ENCODE results near the gene MMP23B.
"Not testable (repeated sequence)": the region's sequence is repeated elsewhere in the genome, so short reads cannot be mapped to it uniquely, and the experiment has no call there.

MMP23B gene

DNA sequence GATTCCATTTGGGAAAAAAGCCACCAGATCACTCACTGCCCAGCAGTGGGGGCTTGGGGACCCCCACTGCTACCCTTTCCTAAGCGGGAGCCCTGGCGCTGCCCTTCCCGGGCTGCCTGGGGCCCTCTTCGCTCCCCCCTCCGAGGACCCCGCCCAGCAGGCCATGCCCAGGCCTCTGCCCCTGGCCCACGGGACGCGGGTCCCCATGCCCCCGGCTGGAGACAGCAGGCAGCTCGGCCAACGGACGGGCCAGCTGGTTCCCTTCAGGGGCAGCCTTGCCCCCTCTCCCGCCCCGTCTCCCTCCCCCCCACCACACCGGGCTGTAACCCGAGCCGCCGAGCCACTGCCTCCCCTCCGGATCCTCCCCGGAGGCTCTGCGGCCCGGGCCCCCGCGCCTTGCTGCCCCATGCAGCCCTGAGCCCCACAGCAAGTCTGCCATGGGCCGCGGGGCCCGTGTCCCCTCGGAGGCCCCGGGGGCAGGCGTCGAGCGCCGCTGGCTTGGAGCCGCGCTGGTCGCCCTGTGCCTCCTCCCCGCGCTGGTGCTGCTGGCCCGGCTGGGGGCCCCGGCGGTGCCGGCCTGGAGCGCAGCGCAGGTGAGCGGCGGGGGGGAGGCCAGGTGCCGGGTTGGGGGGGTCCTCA is at the start of gene MMP23B:
Gene MMP23B, plus strand, starts transcription at position 392 of the 639 bp plus-strand sequence. Its CDS starts 46 bp downstream, at position 438.
- DNase-seq: no peak

DNA sequence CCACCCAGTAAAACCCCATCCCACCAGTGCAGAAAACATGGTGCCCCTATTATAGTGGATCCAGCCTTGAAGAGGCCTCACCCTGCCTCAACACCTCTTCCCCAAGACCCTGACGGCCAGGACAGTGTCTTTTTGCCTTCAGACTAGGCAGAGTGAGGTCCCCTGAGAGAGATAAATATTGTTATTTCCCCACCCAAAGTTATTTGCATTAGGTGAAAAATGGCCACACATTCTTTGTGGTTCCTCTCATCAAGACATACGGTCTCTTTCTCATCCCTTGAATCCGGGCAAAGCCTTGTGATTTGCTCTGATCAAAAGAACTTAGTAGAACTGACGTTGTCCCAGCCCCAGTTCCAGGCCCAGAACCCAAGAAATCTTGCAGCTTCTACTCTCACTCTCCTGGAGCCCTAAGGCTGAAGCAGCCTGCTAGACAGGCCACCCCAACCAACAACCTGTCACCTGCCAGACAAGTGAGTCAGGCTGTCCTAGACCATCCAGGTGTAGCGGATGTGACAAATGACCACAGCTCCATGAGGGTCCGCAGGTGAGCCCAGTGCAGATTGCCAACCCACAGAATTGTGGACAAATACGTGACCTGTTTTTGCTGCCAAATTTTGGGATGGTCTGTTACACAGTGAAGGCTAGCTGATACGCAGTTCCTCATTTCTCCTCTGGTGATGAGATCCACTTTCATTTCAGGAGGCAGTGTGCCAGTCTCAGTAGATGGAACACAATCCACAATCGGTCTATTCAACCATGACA is 49.2 kb upstream of the MMP23B start:
- DNase-seq: no peak

DNA sequence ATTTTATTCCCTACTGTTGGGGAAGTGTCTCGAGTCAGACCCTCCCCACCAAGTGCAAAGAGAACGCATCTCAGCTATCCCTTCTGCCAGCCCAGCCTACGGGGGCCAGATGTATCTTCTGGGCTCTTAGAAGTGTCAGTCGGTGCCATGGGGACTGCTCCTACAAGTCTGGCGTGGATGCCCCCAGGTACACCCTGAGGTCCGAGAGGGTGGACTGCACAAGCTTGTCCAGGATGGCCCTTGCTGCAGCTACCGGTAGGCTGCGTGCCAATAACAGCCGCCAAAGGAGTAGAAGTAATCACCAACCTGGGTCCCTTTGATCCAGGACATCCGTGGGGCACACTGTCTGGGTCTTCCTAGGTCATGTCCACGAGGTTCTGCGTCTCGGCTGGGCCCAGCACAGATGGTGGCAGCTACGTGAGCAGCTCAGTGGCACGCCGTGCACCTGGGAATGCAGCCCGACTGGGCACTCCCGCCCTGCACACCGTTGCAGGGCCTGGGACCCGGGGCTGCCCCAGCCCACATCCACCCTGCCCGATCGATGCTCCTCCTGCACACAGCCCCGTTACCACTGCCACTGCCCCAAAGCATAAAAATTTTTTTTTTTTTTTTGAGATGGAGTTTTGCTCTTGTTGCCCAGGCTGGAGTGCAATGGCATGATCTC is 48.5 kb upstream of the MMP23B start:
- DNase-seq: no peak

DNA sequence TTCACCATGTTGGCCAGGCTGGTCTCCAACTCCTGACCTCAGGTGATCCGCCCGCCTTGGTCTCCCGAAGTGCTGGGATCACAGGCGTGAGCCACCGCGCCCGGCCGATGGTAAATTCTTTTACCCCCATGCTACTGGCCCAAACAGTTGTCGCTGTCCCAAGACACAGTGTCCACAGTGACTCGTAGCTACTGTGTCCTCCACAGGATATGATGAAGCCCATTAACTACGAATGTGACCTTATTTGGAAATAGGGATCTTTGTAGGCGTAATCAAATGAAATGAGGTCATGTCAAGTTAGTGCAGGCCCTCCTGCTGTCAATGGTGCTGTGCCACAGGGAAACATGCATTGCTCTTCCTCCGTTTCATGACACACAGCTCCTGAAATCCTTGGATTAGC is 40.5 kb upstream of the MMP23B start:
- DNase-seq: peak; percentile 67

DNA sequence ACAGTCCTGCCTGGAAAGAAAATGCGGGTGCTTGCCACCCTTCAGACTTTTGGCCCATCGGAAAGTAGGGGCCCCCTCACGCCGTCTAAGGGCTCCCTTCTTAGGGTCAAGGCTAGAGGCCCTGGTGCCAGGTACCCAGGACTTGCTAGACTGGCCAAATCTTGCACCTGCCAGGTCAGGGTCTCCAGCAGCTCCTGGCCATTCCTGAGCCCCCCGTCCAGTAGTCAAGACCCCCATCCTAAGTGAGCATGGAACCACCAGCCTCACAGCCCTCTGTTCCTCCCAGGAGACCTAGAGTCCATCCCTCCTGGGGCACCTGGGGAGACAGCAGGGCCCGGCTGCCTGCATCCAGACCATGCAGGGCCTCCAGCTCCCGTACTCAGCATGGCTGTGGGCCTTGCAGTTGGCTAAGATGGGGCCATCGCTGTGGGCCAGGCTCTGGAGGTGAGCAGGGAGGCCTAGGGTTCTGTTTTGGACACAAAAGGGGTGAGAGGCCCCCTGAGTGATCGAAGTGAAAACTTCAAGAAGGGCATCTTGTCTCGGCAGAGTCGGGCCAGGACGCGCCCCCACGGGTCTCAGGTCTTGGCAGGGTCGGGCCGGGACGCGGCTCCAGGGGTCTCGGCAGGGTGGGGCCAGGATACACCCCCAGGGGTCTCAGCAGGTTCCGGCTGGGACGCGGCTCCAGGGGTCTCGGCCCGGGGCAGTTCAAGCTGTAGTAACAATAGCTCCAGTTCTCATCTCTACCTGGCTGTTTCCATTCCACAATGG is 38.0 kb upstream of the MMP23B start:
- DNase-seq: no peak

GRCh38 chr1:1594602-1595260 is 37.2 kb upstream of the MMP23B start:
- DNase-seq: no peak

DNA sequence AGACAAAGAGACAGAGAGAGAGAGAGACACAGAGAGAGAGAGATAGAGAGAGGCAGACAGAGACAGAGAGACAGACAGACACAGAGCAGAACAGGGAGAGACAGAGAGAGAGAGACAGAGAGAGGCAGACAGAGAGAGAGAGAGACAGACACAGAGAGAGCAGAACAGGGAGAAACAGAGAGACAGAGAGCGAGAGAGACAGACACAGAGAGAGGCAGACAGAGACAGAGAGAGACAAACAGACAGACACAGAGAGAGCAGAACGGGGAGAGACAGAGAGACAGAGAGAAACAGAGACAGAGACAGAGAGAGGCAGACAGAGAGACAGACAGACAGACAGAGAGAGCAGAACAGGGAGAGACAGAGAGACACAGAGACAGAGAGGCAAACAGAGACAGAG is 36.6 kb upstream of the MMP23B start:
- DNase-seq: not testable (repeated sequence)

DNA sequence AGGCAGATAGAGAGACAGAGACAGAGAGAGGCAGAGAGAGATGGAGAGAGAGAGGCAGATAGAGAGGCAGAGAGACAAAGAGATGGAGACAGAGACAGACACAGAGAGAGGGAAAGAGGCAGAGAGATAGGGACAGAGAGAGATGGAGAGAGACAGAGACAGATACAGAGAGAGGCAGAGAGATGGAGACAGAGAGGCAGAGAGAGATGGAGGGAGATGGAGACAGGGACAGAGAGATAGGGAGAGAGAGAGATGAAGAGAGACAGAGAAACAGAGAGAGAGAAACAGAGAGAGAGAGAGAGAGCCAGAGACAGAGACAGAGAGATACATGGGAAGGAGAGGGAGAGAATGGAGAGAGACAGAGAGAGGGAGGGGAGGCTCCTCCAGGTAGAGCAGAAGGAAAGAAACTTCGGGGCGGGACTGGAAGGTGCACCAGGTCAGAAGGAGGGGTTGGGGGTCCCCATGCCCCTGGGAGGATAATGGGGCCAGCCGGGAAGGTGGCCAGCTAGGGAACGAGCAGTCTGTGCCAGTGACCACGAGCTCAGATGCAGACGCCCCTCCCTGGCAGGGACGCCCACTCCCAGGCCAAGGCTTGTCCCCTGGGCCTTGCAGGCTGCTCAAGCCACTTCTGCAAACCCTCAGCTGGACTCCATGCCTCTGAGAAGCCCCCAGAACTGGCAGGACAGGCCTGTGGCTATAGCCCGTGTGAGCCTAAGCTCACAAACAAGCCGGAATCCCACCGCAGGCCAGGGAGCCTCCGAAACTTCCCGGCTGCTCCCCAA is 35.3 kb upstream of the MMP23B start:
- DNase-seq: no peak

GRCh38 chr1:1597275-1597930 is 34.6 kb upstream of the MMP23B start:
- no peak for DNase-seq

DNA sequence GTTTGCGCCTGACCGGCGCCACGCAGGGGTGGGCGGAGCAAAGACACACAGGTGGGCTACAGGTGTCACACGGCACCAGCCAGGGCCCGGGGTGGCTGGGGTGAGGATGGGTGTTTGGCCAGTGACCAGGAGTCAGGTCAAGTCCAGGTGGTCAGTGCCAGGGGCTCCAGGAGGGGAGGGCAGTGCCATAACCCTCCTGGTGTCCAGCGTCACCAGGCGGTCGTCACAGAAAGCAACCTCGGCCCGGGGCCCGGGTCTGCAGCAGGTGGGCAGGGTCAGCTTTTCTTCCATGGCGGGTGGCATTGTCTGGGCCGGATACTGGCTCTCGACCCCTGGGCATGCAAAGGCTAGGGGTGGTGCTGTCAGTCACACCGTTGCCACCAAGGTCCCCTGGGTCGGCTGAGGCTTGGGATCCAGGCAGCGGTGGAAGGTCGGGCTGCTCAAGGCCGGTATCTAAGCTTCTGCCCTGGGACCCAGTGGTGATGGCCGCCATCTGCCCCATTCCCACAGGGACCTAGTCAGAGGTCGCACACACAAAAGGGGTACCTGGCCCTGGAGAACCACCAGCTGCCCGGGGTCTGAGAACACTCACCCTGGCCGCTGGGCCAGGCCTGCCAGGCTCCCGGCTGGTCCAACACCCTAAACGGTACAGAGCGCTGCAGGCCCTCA is 33.8 kb upstream of the MMP23B start:
- DNase-seq: no peak

DNA sequence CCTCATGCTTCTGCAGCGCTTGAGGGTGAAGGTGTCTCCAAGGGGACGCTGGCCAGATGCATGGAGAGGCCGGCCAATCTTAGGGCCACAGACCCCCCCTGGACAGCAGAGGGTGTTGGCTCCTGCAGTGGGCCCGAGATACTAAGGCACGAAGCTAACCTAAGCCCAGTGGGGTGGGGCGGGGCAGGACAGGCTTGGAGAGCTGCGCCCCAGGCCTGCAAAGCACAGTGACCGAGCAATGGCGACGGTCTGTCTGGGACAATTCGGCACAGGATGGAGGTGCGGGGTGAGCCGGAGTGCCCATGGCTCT is 33.3 kb upstream of the MMP23B start:
- no peak for DNase-seq

- DNase-seq: peak; percentile 32
Measured at GRCh38 chr1:1599030-1599934, 32.7 kb upstream of the MMP23B start.

DNA sequence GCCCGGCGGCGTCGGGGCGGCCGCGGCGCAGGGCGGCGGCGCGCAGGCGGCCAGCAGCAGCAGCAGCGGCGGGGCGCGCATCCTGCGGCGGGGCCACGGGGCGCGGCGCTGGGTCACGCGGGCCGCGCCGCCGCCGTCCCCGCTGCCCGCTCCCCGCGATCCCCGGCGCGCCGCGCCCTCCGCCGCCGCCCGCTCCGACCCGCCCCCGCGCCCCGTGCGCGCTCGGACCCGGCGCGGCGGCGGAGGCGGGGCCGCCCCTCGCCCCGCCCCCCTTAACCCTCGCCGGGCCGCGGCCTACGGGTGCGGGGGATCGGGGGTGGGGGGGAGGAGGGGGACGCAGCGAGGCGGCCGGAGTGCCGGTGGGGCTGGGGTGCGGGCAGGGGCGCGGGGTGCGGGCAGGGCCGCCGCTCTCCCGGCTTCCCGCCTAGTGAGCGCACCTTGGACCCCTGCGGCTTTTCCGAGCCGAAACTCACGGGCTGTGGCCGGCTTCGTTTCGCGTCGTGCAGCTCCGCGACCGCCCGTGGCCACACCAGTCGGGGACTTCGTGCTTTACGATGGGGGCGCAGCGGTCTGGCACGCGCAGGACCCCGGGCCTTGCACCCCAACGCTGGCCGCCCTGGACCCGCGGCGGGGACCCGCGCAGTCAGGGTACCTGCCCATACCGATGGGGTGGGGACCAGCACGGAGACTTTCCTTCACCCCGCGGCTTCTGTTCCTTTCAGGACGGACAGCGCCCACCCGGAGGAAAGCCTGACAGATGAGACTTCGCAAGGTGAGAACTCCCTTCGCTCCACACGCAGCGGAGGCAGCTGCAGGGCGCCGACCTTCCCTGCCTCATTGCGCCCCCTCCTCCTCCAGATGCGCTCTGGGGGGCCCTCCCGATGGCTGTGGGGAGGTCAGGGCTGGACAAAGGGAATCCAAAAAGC is 31.8 kb upstream of the MMP23B start, which contains the start of gene FNDC10:
Gene FNDC10, minus strand, starts transcription at position 201 of the 926 bp plus-strand sequence. Its CDS starts 120 bp downstream, at position 81.
- DNase-seq: no peak

DNA sequence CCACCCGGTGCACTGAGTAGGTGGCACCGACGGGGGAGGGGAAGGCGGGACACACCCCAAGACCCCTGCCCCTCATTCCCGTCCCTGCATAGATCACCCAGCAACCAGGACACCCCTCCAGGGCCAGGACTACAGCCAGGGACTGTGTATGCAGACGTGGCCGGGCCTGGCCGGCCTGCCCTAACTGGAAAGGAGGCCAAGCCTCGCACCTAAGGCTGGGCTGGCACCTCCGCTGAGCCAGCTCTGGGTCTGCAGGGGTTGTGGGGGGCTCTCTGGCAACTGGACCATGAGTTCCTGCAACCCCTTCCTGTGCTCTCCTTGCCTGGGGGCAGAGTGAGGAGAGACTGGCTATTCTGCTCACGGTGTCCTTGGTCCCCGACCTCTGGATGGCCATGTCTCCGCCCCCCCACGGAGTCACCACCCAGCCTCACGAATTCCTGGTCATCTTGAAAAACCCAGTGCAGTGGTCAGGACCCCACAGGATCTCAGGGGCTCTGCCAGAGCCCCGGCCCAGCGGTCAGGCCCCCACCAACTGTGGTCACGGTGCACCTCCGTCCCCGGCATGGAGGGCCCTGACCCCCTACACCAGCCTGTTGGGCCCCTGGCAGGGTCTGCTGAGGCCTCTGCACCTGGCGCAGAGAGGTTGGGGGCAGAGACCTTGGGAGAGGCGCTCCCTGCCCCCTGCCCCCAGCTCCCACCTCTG is 31.0 kb upstream of the MMP23B start:
- DNase-seq: no peak

DNA sequence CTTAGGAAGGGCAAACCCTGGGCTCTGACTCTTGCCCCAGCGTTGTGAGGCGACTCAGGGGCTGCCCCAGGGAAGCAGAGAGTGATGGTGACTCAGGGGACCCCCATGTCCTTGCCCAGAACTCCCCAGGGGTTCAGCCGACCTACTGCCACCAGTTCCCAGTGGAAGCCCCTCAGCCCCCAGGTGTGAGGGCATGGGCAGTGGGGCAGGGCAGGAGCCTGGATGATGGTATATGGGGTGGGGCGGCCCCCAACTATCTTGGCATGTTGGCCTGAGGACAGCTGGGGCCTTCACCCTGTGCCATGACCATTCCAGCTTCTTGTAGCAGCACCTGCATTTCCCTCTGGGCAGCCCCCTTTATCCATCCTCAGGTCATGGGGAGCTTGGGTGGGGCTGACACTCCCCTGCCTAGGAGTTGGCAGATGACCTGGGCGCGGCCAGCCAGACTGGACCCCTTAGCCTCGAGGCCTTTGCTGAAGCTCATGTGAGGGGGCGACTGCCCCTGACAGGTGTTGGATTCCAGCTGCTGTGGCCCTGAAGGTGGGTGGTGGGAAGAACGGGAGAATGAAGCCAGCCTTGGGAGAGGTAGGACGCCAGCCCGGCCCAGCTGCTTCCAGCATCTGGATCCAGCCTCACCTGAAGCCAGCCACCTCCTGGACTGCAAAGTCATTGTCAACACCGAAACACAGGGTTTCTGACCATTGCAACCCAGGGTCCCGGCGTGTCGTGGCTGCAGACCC is 30.2 kb upstream of the MMP23B start:
- DNase-seq: no peak

GRCh38 chr1:1602304-1602967 is 29.5 kb upstream of the MMP23B start:
- no peak for DNase-seq
